ENCODE measurements around the gene NCDN.
A peak's percentile ranks its signal among the peaks of the same experiment; 100 is the strongest.

NCDN gene

DNA sequence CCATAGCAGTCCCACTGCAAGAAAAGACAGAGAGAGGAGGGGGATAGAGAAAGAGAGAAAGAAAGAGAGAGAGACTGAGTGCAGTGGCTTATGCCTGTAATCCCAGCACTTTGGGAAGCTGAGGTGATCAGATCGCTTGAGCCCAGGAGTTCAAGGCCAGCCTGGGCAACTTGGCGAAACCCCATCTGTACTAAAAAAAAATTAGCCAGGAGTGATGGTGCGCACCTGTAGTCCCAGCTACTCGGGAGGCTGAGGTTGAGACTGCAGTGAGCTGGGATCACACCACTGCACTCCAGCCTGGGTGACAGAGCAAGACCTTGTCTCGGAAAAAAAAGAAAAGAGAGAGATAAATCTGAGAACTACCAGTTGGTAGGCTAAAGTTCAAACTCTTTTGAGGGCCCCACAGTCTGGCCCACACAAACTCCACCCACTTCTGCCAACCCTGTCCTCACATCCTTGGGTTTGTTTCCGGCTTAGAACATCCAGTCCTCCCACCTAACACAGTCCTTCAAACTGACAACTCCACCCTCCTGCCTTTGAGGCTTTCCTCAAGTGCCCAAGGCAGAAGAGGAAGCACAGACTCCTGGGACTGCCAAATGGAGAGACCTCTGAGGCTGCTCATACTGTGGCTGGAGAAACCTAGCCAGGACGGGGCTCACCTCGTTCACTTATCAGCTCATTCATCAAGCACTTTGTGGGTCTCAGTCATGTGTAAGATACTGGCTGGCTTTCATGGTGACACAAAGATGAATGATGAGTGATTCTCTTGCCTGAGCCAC lies 35.6 kb downstream of the NCDN start:
- peak overlapping the region; percentile 33 for H3K27ac Mint-ChIP-seq (ENCODE audit: low read depth)
- no peaks in the 10 kb centered on the region for H3K27me3 Mint-ChIP-seq
- no peak overlapping the region for H3K4me3 Mint-ChIP-seq
- DNase-seq (ENCODE audit: low spot score in 2 of 2) (no peak), ATAC-seq (replicated peaks; ENCODE audit: extremely low read depth, poor library complexity, severe bottlenecking) (peak; percentile 40)
- peaks cover 5% of the 10 kb centered on the region for H3K36me3 Mint-ChIP-seq (ENCODE audit: insufficient read depth)
- no peaks in the 10 kb centered on the region for H3K9me3 Mint-ChIP-seq
- H3K4me1 Mint-ChIP-seq = peaks cover 34% of the 10 kb centered on the region

DNA sequence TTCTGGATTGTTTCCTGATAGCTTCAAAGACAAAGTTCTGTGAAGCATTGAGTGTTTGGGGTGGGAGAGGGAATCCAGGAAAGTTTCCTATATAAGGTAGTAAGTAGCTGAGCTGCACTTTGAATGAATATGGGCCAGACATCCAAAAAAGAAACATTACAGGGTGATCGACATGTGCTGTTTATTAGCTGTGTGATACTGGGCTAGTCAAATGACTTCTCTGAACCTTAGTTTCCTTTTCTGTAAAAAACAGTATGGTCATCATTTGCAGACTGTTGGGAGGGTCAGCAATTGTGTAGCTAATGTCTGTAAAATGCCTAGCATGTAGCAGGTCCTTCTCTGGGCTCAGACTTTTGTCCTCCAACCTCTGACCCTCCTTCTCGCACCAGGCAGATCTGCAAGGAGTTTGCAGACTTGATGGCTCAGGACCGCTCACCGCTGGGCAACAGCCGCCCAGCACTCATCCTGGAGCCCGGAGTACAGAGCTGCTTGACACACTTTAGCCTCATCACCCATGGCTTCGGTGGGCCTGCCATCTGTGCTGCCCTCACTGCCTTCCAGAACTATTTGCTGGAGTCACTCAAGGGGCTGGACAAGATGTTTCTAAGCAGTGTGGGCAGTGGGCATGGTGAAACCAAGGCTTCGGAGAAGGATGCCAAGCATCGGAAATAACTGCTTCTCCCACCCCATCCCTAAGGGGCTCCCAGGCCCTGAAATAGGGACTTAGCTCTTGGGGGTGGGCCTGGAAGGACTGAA lies 36.6 kb downstream of the NCDN start:
- Mint-ChIP-seq H3K9me3 (no peaks in the 10 kb centered on the region), H3K27ac (ENCODE audit: low read depth) (no peak overlapping the region), H3K4me1 (peaks cover 29% of the 10 kb centered on the region), H3K27me3 (no peaks in the 10 kb centered on the region), H3K36me3 (ENCODE audit: insufficient read depth) (peaks cover 7% of the 10 kb centered on the region), H3K4me3 (no peak overlapping the region)
- ATAC-seq (replicated peaks; ENCODE audit: extremely low read depth, poor library complexity, severe bottlenecking) (no peak), DNase-seq (ENCODE audit: low spot score in 2 of 2) (no peak)

- DNase-seq (ENCODE audit: low spot score in 2 of 2) = no peak
- no peak for ATAC-seq (replicated peaks; ENCODE audit: extremely low read depth, poor library complexity, severe bottlenecking)
- Mint-ChIP-seq H3K27ac (ENCODE audit: low read depth) (no peak overlapping the region), H3K36me3 (ENCODE audit: insufficient read depth) (peaks cover 7% of the 10 kb centered on the region), H3K4me3 (no peak overlapping the region), H3K27me3 (no peaks in the 10 kb centered on the region), H3K4me1 (peaks cover 19% of the 10 kb centered on the region), H3K9me3 (no peaks in the 10 kb centered on the region)
Observed at GRCh38 chr1:35595684-35596083, 38.1 kb downstream of the NCDN start.

- H3K27ac Mint-ChIP-seq (ENCODE audit: low read depth) = peak overlapping the region; percentile 23
- no peaks in the 10 kb centered on the region for H3K9me3 Mint-ChIP-seq
- peaks cover 16% of the 10 kb centered on the region for H3K36me3 Mint-ChIP-seq (ENCODE audit: insufficient read depth)
- peaks cover 15% of the 10 kb centered on the region for H3K4me1 Mint-ChIP-seq
- ATAC-seq (replicated peaks; ENCODE audit: extremely low read depth, poor library complexity, severe bottlenecking) = no peak
- no peaks in the 10 kb centered on the region for H3K27me3 Mint-ChIP-seq
- H3K4me3 Mint-ChIP-seq = no peak overlapping the region
- DNase-seq (ENCODE audit: low spot score in 2 of 2) = no peak
Observed at GRCh38 chr1:35597870-35598269, 40.3 kb downstream of the NCDN start.

- Mint-ChIP-seq H3K27ac (ENCODE audit: low read depth) (no peak overlapping the region), H3K9me3 (no peaks in the 10 kb centered on the region), H3K36me3 (ENCODE audit: insufficient read depth) (peaks cover 24% of the 10 kb centered on the region), H3K27me3 (no peaks in the 10 kb centered on the region), H3K4me1 (peaks cover 8% of the 10 kb centered on the region), H3K4me3 (no peak overlapping the region)
- ATAC-seq (replicated peaks; ENCODE audit: extremely low read depth, poor library complexity, severe bottlenecking) (no peak), DNase-seq (ENCODE audit: low spot score in 2 of 2) (no peak)
Observed at GRCh38 chr1:35598895-35599294, 41.3 kb downstream of the NCDN start.

GRCh38 chr1:35599411-35599810 lies 41.8 kb downstream of the NCDN start:
- DNase-seq (ENCODE audit: low spot score in 2 of 2) (no peak), ATAC-seq (replicated peaks; ENCODE audit: extremely low read depth, poor library complexity, severe bottlenecking) (no peak)
- H3K9me3 Mint-ChIP-seq = no peaks in the 10 kb centered on the region
- peaks cover 8% of the 10 kb centered on the region for H3K4me1 Mint-ChIP-seq
- peaks cover 28% of the 10 kb centered on the region for H3K36me3 Mint-ChIP-seq (ENCODE audit: insufficient read depth)
- H3K4me3 Mint-ChIP-seq = no peak overlapping the region
- no peaks in the 10 kb centered on the region for H3K27me3 Mint-ChIP-seq
- H3K27ac Mint-ChIP-seq (ENCODE audit: low read depth) = no peak overlapping the region

DNA sequence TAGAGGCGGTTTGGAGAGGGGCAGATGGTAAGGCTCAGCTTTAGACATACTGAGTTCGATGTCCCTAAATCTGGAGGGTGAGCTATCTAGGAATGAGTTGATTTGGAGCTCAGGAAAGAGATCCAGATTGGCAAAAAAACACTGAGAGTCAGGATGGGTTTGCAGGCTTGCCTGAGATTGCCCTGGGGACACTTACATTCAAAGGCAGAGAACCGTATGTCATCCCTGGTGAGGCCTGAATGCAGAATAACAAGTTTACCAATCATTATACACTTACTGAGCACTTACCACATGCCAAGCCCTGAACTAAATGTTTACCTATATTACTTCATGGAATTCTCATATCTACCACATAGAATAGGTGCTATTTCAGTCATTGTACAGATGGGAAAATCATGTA lies 43.0 kb downstream of the NCDN start:
- Mint-ChIP-seq H3K4me3 (no peak overlapping the region), H3K27ac (ENCODE audit: low read depth) (peak overlapping the region; percentile 11), H3K36me3 (ENCODE audit: insufficient read depth) (peaks cover 37% of the 10 kb centered on the region), H3K27me3 (no peaks in the 10 kb centered on the region), H3K4me1 (peaks cover 13% of the 10 kb centered on the region), H3K9me3 (no peaks in the 10 kb centered on the region)
- ATAC-seq (replicated peaks; ENCODE audit: extremely low read depth, poor library complexity, severe bottlenecking) = no peak
- DNase-seq (ENCODE audit: low spot score in 2 of 2) = no peak

DNA sequence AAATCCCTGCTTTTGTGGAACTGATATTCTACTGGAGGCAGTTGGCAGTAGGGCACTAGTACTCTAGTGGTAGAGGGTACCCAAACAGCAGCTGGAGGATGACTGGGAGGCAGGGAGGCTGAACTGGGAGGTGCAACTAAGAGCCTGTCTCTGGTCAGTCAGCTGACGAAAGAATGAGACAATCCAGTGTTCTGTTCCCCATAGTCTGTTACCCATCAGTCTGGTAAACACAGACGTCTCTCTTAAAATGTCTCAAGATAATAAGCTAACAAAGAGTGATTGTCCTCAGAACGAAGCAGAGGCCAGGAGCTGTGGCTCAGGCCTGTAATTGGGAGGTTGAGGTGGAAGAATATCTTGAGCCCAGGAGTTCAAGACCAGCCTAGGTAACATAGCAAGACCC lies 45.9 kb downstream of the NCDN start:
- Mint-ChIP-seq H3K4me3 (no peak overlapping the region), H3K27ac (ENCODE audit: low read depth) (peak overlapping the region; percentile 29), H3K9me3 (no peaks in the 10 kb centered on the region), H3K36me3 (ENCODE audit: insufficient read depth) (peaks cover 50% of the 10 kb centered on the region), H3K27me3 (no peaks in the 10 kb centered on the region), H3K4me1 (peaks cover 23% of the 10 kb centered on the region)
- ATAC-seq (replicated peaks; ENCODE audit: extremely low read depth, poor library complexity, severe bottlenecking) (no peak), DNase-seq (ENCODE audit: low spot score in 2 of 2) (no peak)

- DNase-seq (ENCODE audit: low spot score in 2 of 2) = no peak
- ATAC-seq (replicated peaks; ENCODE audit: extremely low read depth, poor library complexity, severe bottlenecking) = no peak
- Mint-ChIP-seq H3K27me3 (no peaks in the 10 kb centered on the region), H3K4me1 (peaks cover 23% of the 10 kb centered on the region), H3K9me3 (no peaks in the 10 kb centered on the region), H3K4me3 (no peak overlapping the region), H3K36me3 (ENCODE audit: insufficient read depth) (peaks cover 53% of the 10 kb centered on the region), H3K27ac (ENCODE audit: low read depth) (no peak overlapping the region)
Observed at GRCh38 chr1:35603941-35604340, 46.3 kb downstream of the NCDN start.

DNA sequence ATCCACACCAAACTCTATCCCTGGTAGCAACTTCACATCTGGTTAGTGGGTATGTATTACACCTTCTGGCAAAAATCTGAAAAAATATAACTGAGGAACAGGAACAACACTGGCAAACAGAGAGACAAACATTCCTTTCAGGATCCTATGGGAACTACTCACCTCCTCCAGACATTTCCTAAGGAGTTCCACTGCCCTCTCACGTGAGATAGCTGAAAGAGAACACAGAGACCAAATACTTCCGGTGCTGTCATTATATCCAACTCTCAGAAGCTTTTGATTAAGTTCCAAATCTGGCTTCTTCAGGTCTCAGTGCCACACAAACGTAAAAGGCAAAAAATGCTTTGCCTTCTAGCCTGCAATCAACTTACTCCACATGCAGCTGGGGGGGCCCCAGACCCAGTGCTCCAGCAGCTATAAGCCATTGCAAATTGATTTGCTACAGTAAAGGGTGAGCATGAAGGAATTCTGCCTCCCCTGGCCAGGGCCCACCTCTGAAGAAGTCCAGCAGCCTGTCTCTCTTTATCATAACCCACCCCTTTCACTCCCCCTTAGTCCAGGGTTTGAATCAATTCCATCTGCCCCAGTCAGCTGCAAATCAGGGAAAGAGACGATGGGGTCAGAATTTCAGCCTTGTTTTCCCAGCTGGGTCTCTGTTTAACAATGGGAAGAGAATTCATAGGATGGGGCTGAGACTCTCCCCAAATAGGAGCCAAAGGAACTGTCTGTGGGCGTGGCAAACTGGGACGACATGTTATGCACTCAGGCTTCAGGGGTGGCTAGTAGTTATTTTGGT lies 47.7 kb downstream of the NCDN start:
- Mint-ChIP-seq H3K36me3 (ENCODE audit: insufficient read depth) (peaks cover 54% of the 10 kb centered on the region), H3K4me3 (no peak overlapping the region), H3K27ac (ENCODE audit: low read depth) (no peak overlapping the region), H3K4me1 (peaks cover 23% of the 10 kb centered on the region), H3K9me3 (no peaks in the 10 kb centered on the region), H3K27me3 (no peaks in the 10 kb centered on the region)
- no peak for ATAC-seq (replicated peaks; ENCODE audit: extremely low read depth, poor library complexity, severe bottlenecking)
- no peak for DNase-seq (ENCODE audit: low spot score in 2 of 2)

GRCh38 chr1:35605867-35606182 lies 48.2 kb downstream of the NCDN start:
- Mint-ChIP-seq H3K27me3 (no peaks in the 10 kb centered on the region), H3K4me3 (no peak overlapping the region), H3K36me3 (ENCODE audit: insufficient read depth) (peaks cover 55% of the 10 kb centered on the region), H3K9me3 (no peaks in the 10 kb centered on the region), H3K4me1 (peaks cover 23% of the 10 kb centered on the region), H3K27ac (ENCODE audit: low read depth) (peak overlapping the region; percentile 56)
- no peak for ATAC-seq (replicated peaks; ENCODE audit: extremely low read depth, poor library complexity, severe bottlenecking)
- no peak for DNase-seq (ENCODE audit: low spot score in 2 of 2)

DNA sequence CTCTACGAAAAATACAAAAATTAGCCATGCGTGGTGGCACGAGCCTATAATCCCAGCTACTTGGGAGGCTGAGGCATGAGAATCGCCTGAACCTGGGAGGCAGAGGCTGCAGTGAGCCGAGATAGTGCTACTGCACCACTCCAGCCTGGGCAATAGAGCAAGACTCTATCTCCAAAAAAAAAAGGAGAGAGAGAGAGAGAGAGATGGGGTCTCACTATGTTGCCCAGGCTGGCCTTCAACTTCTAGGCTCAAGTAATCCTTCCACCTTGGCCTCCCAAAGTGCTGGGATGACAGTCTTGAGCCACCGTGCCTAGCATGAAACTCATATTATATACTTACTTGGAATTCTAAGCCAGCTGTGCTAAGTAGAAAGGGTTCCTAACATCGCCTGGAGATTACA lies 54.1 kb downstream of the NCDN start:
- peaks cover 30% of the 10 kb centered on the region for H3K4me1 Mint-ChIP-seq

More for the DNA sequence above, 54.1 kb downstream of the NCDN start:
- no peak for DNase-seq (ENCODE audit: low spot score in 2 of 2)
- Mint-ChIP-seq H3K4me3 (no peak overlapping the region), H3K36me3 (ENCODE audit: insufficient read depth) (peaks cover 29% of the 10 kb centered on the region), H3K27ac (ENCODE audit: low read depth) (no peak overlapping the region), H3K27me3 (no peaks in the 10 kb centered on the region), H3K9me3 (no peaks in the 10 kb centered on the region)
- ATAC-seq (replicated peaks; ENCODE audit: extremely low read depth, poor library complexity, severe bottlenecking) = no peak

Data from central memory CD8-positive, alpha-beta T cell (primary cell).